GM12874 (cell line): Measurements from ENCODE around the gene UTS2R.

Experiments
- CTCF ChIP-seq: IDR thresholded peaks from 2 replicates; pipeline ENCODE4 v1.5.1; 2011; ENCODE audit warnings: low read depth, mild to moderate bottlenecking, control low read depth, low read length, moderate library complexity; ENCODE audit not compliant: insufficient read depth

The UTS2R gene

GRCh38 chr17:82332669-82333278 is 38.8 kb upstream of the UTS2R start:
- TF ChIP-seq CTCF: no peak

GRCh38 chr17:82333279-82334171 is 38.0 kb upstream of the UTS2R start, which contains the start of gene SECTM1:
SECTM1 (minus strand) TSS chr17:82333766; CDS start chr17:82327240, 6,526 bp downstream.
- TF ChIP-seq CTCF: no peak

GRCh38 chr17:82334204-82334621 is 37.4 kb upstream of the UTS2R start:
- no peak for TF ChIP-seq CTCF

GRCh38 chr17:82334622-82335394 is 36.8 kb upstream of the UTS2R start:
- TF ChIP-seq CTCF: no peak

- TF ChIP-seq CTCF: no peak
Measured at GRCh38 chr17:82338858-82339633, 32.5 kb upstream of the UTS2R start.

GRCh38 chr17:82339634-82340580 is 31.7 kb upstream of the UTS2R start:
- no peak for TF ChIP-seq CTCF
